Left lung (tissue), 10 donors: Measurements from ENCODE around the gene AFAP1L2. TPM values are rescaled to one million over a fixed set of nuclear protein-coding genes. Genes with fewer than 3 reads are reported as not detected.

Experiments
- ATAC-seq: fragments of 200-7000 bp; cut with Tn5 transposase; one replicate; pipeline ENCODE4 v1.9.1; 2020; ENCODE audit warnings: moderate library complexity
- DNase-seq, 4 donors: peaks; one replicate each; pipeline ENCODE4 v3.0.0-alpha.2; 2013 to 2020
- H3K27ac ChIP-seq, 2 donors: fragments of 200-600 bp; sonication (generic) in 1 of 2; one replicate each; pipeline versions ENCODE4 v1.5.0 to v1.8.0; 2020 to 2021
- H3K27me3 ChIP-seq, 2 donors: fragments of 200-600 bp; sonication (generic) in 1 of 2; one replicate each; pipeline versions ENCODE4 v1.5.0 to v1.8.0; 2020 to 2021
- H3K36me3 ChIP-seq, 2 donors: fragments of 200-600 bp; sonication (generic) in 1 of 2; one replicate each; pipeline versions ENCODE4 v1.5.0 to v1.8.0; 2020 to 2021
- H3K4me1 ChIP-seq, 2 donors: fragments of 200-600 bp; one replicate each; pipeline ENCODE4 v1.8.0; 2021
- H3K4me3 ChIP-seq, 2 donors: fragments of 200-600 bp; sonication (generic) in 1 of 2; one replicate each; pipeline versions ENCODE4 v1.5.0 to v1.8.0; 2020 to 2021; ENCODE audit warnings: mild to moderate bottlenecking in 1 of 2
- H3K9me3 ChIP-seq, 2 donors: fragments of 200-600 bp; sonication (generic) in 1 of 2; one replicate each; pipeline versions ENCODE4 v1.5.0 to v1.8.0; 2020 to 2021
- CTCF ChIP-seq, 2 donors: fragments of 200-600 bp; sonication (generic) in 1 of 2; IDR thresholded peaks; one replicate each; pipeline versions ENCODE4 v1.5.0 to v1.8.0; 2021; ENCODE audit warnings: antibody characterized with exemption in 2 of 2
- intact Hi-C, 2 donors: fragments of 100-400 bp; cut with DNase I; formaldehyde crosslinking; loops; one replicate each; pipeline versions ENCODE4 v1.11.2 to v1.14.2; 2022
- polyA plus RNA-seq, 6 donors: library from polyadenylated mRNA; unstranded; fragments of 120-200 nt; gene quantifications; one replicate each; pipeline ENCODE4 v1.2.1, GENCODE V29; 2013; ENCODE audit not compliant: insufficient read length in 6 of 6
- total RNA-seq, 2 donors: library from RNA; stranded (reverse); fragmentation: NEBNext Ultra II Directional; extraction: Animal tissue kit (Norgen Biotek cat#: 25700); gene quantifications; one replicate each; pipeline ENCODE4 v1.2.1, GENCODE V29; 2021
- donor health status: DM: no; HTN: yes; CAD: no.
- donor health status: DM: no; HTN: no; CAD: no.

AFAP1L2 gene
- total and polyA plus RNA-seq, 8 donors, result 6.4 to 43.3 (median 33.2) TPM

- Histone ChIP-seq H3K9me3 (no peaks in the 10 kb centered on the region), H3K4me1 (peaks cover 7 to 9% of the 10 kb centered on the region in 2 donors), H3K36me3 (no peaks in the 10 kb centered on the region), H3K4me3 (peak overlapping the region; percentile 17 to 35), H3K27me3 (no peaks in the 10 kb centered on the region), H3K27ac (peak overlapping the region in 1 of 2 donors; percentile 2)
- ATAC-seq, result peak; percentile 94
- DNase-seq, result peak in 3 of 4 donors; percentile 67 to 91 (median 82)
- intact Hi-C loops, result loop anchor here in 1 of 2 donors (10.0 kb wide), 1 partner anchor 131 kb away; no protein-coding TSS in a partner anchor
- TF ChIP-seq CTCF (IDR thresholded peaks at IDR 0.05), result peak; percentile 69 to 80
Observed at GRCh38 chr10:114304017-114304570, 100.2 kb downstream of the AFAP1L2 start.

GRCh38 chr10:114303556-114303955, 100.7 kb downstream of the AFAP1L2 start:
- no peaks in the 10 kb centered on the region for H3K9me3 ChIP-seq
- no peak for TF ChIP-seq CTCF (IDR thresholded peaks at IDR 0.05)
- H3K27me3 ChIP-seq, result no peaks in the 10 kb centered on the region
- H3K4me1 ChIP-seq, result peaks cover 7 to 9% of the 10 kb centered on the region in 2 donors
- no peaks in the 10 kb centered on the region for H3K36me3 ChIP-seq
- DNase-seq (no peak), ATAC-seq (no peak)
- no peak overlapping the region for H3K4me3 ChIP-seq
- intact Hi-C loops, result loop anchor here in 1 of 2 donors (10.0 kb wide), 1 partner anchor 131 kb away; no protein-coding TSS in a partner anchor
- H3K27ac ChIP-seq, result no peak overlapping the region

- peaks cover 0 to 5% of the 10 kb centered on the region in 2 donors for H3K36me3 ChIP-seq
- no peak overlapping the region for H3K4me3 ChIP-seq
- intact Hi-C loops, result loop anchor here in 1 of 2 donors (10.0 kb wide), 1 partner anchor 133 kb away; no protein-coding TSS in a partner anchor
- no peaks in the 10 kb centered on the region for H3K27me3 ChIP-seq
- H3K27ac ChIP-seq, result no peak overlapping the region
- DNase-seq (no peak), ATAC-seq (no peak)
- TF ChIP-seq CTCF (IDR thresholded peaks at IDR 0.05), result no peak
- H3K9me3 ChIP-seq, result no peaks in the 10 kb centered on the region
- H3K4me1 ChIP-seq, result peaks cover 7 to 9% of the 10 kb centered on the region in 2 donors
Observed at GRCh38 chr10:114301951-114302710, 102.2 kb downstream of the AFAP1L2 start.

- TF ChIP-seq CTCF (IDR thresholded peaks at IDR 0.05), result no peak
- peak in 1 of 4 donors; percentile 21 for DNase-seq
- intact Hi-C loops, result loop anchor here in 1 of 2 donors (10.0 kb wide), 1 partner anchor 134 kb away; no protein-coding TSS in a partner anchor
- peaks cover 0 to 13% of the 10 kb centered on the region in 2 donors for H3K36me3 ChIP-seq
- no peaks in the 10 kb centered on the region for H3K27me3 ChIP-seq
- ATAC-seq, result no peak
- H3K9me3 ChIP-seq, result peaks cover 0 to 8% of the 10 kb centered on the region in 2 donors
- peaks cover 7 to 9% of the 10 kb centered on the region in 2 donors for H3K4me1 ChIP-seq
- no peak overlapping the region for H3K4me3 ChIP-seq
- no peak overlapping the region for H3K27ac ChIP-seq
Observed at GRCh38 chr10:114301177-114301576, 103.1 kb downstream of the AFAP1L2 start.
